Osteocyte (in vitro differentiated cells): ENCODE results near the gene ATRIP. TPM values are rescaled to one million over a fixed set of nuclear protein-coding genes. Genes with fewer than 3 reads are reported as not detected.
"Not testable (repeated sequence)": the region's sequence is repeated elsewhere in the genome, so short reads cannot be mapped to it uniquely, and the experiment has no call there.

Source experiments
- DNase-seq: peaks from one replicate; pipeline ENCODE4 v3.0.0; 2021; ENCODE audit warnings: mixed read lengths; ENCODE audit not compliant: unreplicated experiment; ENCODE audit errors: extremely low spot score
- H3K27ac Mint-ChIP-seq: one replicate; pipeline ENCODE4 v1.8.0; 2021; ENCODE audit warnings: mild to moderate bottlenecking, mixed read lengths; ENCODE audit not compliant: unreplicated experiment
- H3K27me3 Mint-ChIP-seq: one replicate; pipeline ENCODE4 v1.8.0; 2021; ENCODE audit warnings: mixed read lengths; ENCODE audit not compliant: unreplicated experiment
- H3K36me3 Mint-ChIP-seq: one replicate; pipeline ENCODE4 v1.8.0; 2021; ENCODE audit warnings: mixed read lengths; ENCODE audit not compliant: unreplicated experiment
- H3K4me1 Mint-ChIP-seq: one replicate; pipeline ENCODE4 v1.8.0; 2021; ENCODE audit warnings: mixed read lengths; ENCODE audit not compliant: unreplicated experiment
- H3K4me3 Mint-ChIP-seq: one replicate; pipeline ENCODE4 v1.8.0; 2021; ENCODE audit warnings: mild to moderate bottlenecking, moderate library complexity, mixed read lengths; ENCODE audit not compliant: unreplicated experiment
- H3K9me3 Mint-ChIP-seq: one replicate; pipeline ENCODE4 v1.8.0; 2021; ENCODE audit warnings: mixed read lengths; ENCODE audit not compliant: unreplicated experiment
- CTCF ChIP-seq: fragments of 200-600 bp; sonication (generic); IDR thresholded peaks from 2 replicates; pipeline ENCODE4 v1.5.0; 2021; ENCODE audit warnings: antibody characterized with exemption, mild to moderate bottlenecking, moderate library complexity
- total RNA-seq: library from RNA; stranded (reverse); gene quantifications from 2 replicates; pipeline ENCODE4 v1.2.1, GENCODE V29; 2021

Gene ATRIP
- total RNA-seq, 1 donor from 2014 or later = 8.5 TPM

GRCh38 chr3:48456456-48456855 lies 9.9 kb downstream of the ATRIP start:
- no peaks in the 10 kb centered on the region for H3K27me3 Mint-ChIP-seq
- no peak for DNase-seq
- H3K4me3 Mint-ChIP-seq = no peak overlapping the region
- H3K36me3 Mint-ChIP-seq = peaks cover 28% of the 10 kb centered on the region
- H3K9me3 Mint-ChIP-seq = no peaks in the 10 kb centered on the region
- TF ChIP-seq CTCF = no peak
- no peak overlapping the region for H3K27ac Mint-ChIP-seq
- no peaks in the 10 kb centered on the region for H3K4me1 Mint-ChIP-seq

GRCh38 chr3:48459331-48459730 lies 12.8 kb downstream of the ATRIP start:
- Mint-ChIP-seq H3K27me3 (no peaks in the 10 kb centered on the region), H3K4me3 (no peak overlapping the region), H3K9me3 (no peaks in the 10 kb centered on the region), H3K36me3 (peaks cover 18% of the 10 kb centered on the region), H3K4me1 (no peaks in the 10 kb centered on the region), H3K27ac (no peak overlapping the region)
- TF ChIP-seq CTCF = no peak
- DNase-seq = no peak

- Mint-ChIP-seq H3K27me3 (no peaks in the 10 kb centered on the region), H3K9me3 (no peaks in the 10 kb centered on the region)
Observed at GRCh38 chr3:48459773-48460516, 13.4 kb downstream of the ATRIP start.

GRCh38 chr3:48460517-48460902 lies 14.0 kb downstream of the ATRIP start:
- no peak for DNase-seq
- H3K4me1 Mint-ChIP-seq = peaks cover 5% of the 10 kb centered on the region
- peaks cover 11% of the 10 kb centered on the region for H3K36me3 Mint-ChIP-seq
- H3K4me3 Mint-ChIP-seq = no peak overlapping the region
- no peaks in the 10 kb centered on the region for H3K27me3 Mint-ChIP-seq
- no peaks in the 10 kb centered on the region for H3K9me3 Mint-ChIP-seq
- no peak for TF ChIP-seq CTCF
- no peak overlapping the region for H3K27ac Mint-ChIP-seq

More at GRCh38 chr3:48459773-48460516, 13.4 kb downstream of the ATRIP start:
- DNase-seq = no peak
- Mint-ChIP-seq H3K36me3 (peaks cover 14% of the 10 kb centered on the region), H3K27ac (no peak overlapping the region), H3K4me3 (no peak overlapping the region), H3K4me1 (no peaks in the 10 kb centered on the region)
- no peak for TF ChIP-seq CTCF

- not testable (repeated sequence) for H3K36me3 Mint-ChIP-seq, H3K27ac Mint-ChIP-seq, H3K9me3 Mint-ChIP-seq, DNase-seq, H3K27me3 Mint-ChIP-seq, H3K4me3 Mint-ChIP-seq
- H3K4me1 Mint-ChIP-seq = peaks cover 16% of the 10 kb centered on the region
Observed at GRCh38 chr3:48461767-48462166, 15.2 kb downstream of the ATRIP start.
